Measurements from ENCODE around the gene PANK2.

GRCh38 chr20:3929713-3930060, 40.5 kb downstream of the PANK2 start:
- TF ChIP-seq POLR2A (IDR thresholded peaks at IDR 0.05): no peak
- no peak for TF ChIP-seq CTCF (IDR thresholded peaks at IDR 0.05)

Data from lower leg skin (tissue), 3 donors.